Measurements from ENCODE around the gene TMEM94. TPM values are rescaled to one million over a fixed set of nuclear protein-coding genes. Genes with fewer than 3 reads are reported as not detected.

The TMEM94 gene
- total and polyA plus RNA-seq, 2 of the 8 experiments (the other 6 are each of a cell fraction or from before 2014, with no cell fraction given) = 54.8 to 69.9 TPM

DNA sequence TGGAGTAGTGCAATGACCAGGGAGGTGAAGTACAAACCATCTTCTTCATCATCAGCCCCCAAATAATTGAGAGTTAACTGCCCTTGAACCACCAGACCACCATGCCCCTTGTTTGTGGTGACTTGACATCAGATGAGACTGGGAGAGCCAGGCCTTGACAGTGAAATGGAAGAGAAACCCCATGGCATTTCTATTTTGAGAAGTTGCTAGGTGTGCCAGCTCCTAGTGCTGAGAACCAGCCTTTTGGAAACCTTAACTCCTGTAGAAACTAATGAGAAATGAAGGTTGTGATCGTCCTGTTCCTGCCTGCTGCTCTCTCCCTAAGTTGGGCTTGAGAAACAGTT lies 2.8 kb downstream of the TMEM94 start:
- no peak overlapping the region for H4K5ac ChIP-seq (ENCODE audit: insufficient read length, low read depth, low read length)
- no peak overlapping the region for H3K4me3 ChIP-seq (ENCODE audit: extremely low read depth in 1 of 4, insufficient read depth in 2 of 4, low read depth in 3 of 4, low read length in 4 of 4)
- H3K9me3 ChIP-seq (ENCODE audit: insufficient read depth in 2 of 2, low read depth in 1 of 2, low read length in 1 of 2) = no peaks in the 10 kb centered on the region
- peaks cover 3% of the 10 kb centered on the region; the same call in 1 of the 2 replicates for H3K79me1 ChIP-seq (ENCODE audit: low read depth, low read length)
- ChIA-PET CTCF (ENCODE audit: partially characterized antibody) (interaction anchor here (0.6 to 2.2 kb wide), 2 partner anchors 32 to 43 kb away, joined by 3 to 7 read pairs; no protein-coding TSS in a partner anchor), POLR2A (ENCODE audit: partially characterized antibody) (no interaction called here)
- no peak overlapping the region for H3K18ac ChIP-seq (ENCODE audit: extremely low read depth, low read length)
- no peaks in the 10 kb centered on the region; a peak in 2 of 4 replicates for H3K79me2 ChIP-seq (ENCODE audit: control insufficient read depth in 1 of 2, insufficient read depth in 2 of 2, low read length in 2 of 2)
- H3K23ac ChIP-seq (ENCODE audit: insufficient read length) = no peak overlapping the region
- no peak overlapping the region for H2BK120ac ChIP-seq (replicated peaks; ENCODE audit: low read depth, low read length)
- H3K56ac ChIP-seq (replicated peaks; ENCODE audit: insufficient read length, low read depth, low read length) = no peak overlapping the region
- peaks cover 8% of the 10 kb centered on the region for H3K23me2 ChIP-seq (ENCODE audit: low read depth, low read length)
- no peak overlapping the region for H2AFZ ChIP-seq (ENCODE audit: low read length)
- H3K4ac ChIP-seq (replicated peaks; ENCODE audit: insufficient read length, low read depth, low read length) = no peak overlapping the region
- DNase-seq (ENCODE audit: low read depth in 1 of 2, low spot score in 2 of 2) (no peak), FAIRE-seq (no peak)
- no peak overlapping the region for H2BK20ac ChIP-seq (ENCODE audit: low read length)
- no peak overlapping the region for H3K14ac ChIP-seq (ENCODE audit: insufficient read length)
- H2BK5ac ChIP-seq (ENCODE audit: low read depth, low read length) = no peak overlapping the region
- H4K20me1 ChIP-seq (replicated peaks in 1 of 2; ENCODE audit: control insufficient read depth in 1 of 2, insufficient read depth in 2 of 2, low read length in 2 of 2) = peaks cover 0 to 2% of the 10 kb centered on the region in 2 experiments
- no peaks in the 10 kb centered on the region for H3K36me3 ChIP-seq (ENCODE audit: control insufficient read depth in 2 of 4, insufficient read depth in 4 of 4, low read length in 3 of 4)
- no peak overlapping the region for H4K91ac ChIP-seq (replicated peaks; ENCODE audit: insufficient read length, low read length)
- no peak overlapping the region; a peak in 1 of 7 replicates for H3K9ac ChIP-seq (replicated peaks in 1 of 4; ENCODE audit: extremely low read depth in 1 of 4, low read depth in 3 of 4, low read length in 3 of 4)
- no peaks in the 10 kb centered on the region for H3K27me3 ChIP-seq (replicated peaks in 1 of 4; ENCODE audit: control insufficient read depth in 3 of 4, extremely low read depth in 1 of 4, insufficient read depth in 3 of 4, low read length in 3 of 4)
- no peak overlapping the region for H2AK5ac ChIP-seq (ENCODE audit: low read depth, low read length)
- no peak overlapping the region for H2BK15ac ChIP-seq (ENCODE audit: low read length)
- H2BK12ac ChIP-seq (ENCODE audit: low read depth, low read length) = no peak overlapping the region
- no peak overlapping the region for H3K4me2 ChIP-seq (ENCODE audit: insufficient read depth in 1 of 2, low read depth in 2 of 2, low read length in 2 of 2)
- H4K8ac ChIP-seq (ENCODE audit: extremely low read depth, insufficient read depth, low read length) = no peak overlapping the region
- 82% methylated on average over 1 of the region's 1 CpG; no CpG with 5 or more reads in 1 of the 2 experiments for WGBS, 2 experiments (ENCODE audit: extremely low coverage in 1 of 2, insufficient coverage in 1 of 2, insufficient read length in 1 of 2, insufficient replicate concordance in 2 of 2, low coverage in 1 of 2, low lambda C conversion rate in 2 of 2, missing lambda C conversion rate in 1 of 2)
- peaks cover 0 to 7% (median 4%) of the 10 kb centered on the region in 4 experiments; a peak in 6 of 7 replicates for H3K4me1 ChIP-seq (replicated peaks in 1 of 4; ENCODE audit: control insufficient read depth in 3 of 4, insufficient read depth in 4 of 4, low read length in 3 of 4)
- no peak overlapping the region for H3K27ac ChIP-seq (ENCODE audit: low read depth, low read length)
- TF ChIP-seq, protein P1, sequence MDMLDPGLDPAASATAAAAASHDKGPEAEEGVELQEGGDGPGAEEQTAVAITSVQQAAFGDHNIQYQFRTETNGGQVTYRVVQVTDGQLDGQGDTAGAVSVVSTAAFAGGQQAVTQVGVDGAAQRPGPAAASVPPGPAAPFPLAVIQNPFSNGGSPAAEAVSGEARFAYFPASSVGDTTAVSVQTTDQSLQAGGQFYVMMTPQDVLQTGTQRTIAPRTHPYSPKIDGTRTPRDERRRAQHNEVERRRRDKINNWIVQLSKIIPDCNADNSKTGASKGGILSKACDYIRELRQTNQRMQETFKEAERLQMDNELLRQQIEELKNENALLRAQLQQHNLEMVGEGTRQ (IDR thresholded peaks at IDR 0.05; ENCODE audit: low read length) = no peak
- TF ChIP-seq TCF12 (IDR thresholded peaks at IDR 0.05; ENCODE audit: low read depth, low read length) (no peak), BRCA1 (IDR thresholded peaks at IDR 0.05; ENCODE audit: low read depth, low read length) (no peak), SP2 (IDR thresholded peaks at IDR 0.05; ENCODE audit: low read length) (no peak), GTF2F1 (IDR thresholded peaks at IDR 0.05; ENCODE audit: borderline replicate concordance, low read depth, low read length) (no peak), CREB1 (IDR thresholded peaks at IDR 0.05) (no peak), ASH2L (IDR thresholded peaks at IDR 0.05; ENCODE audit: low read length) (no peak), CBX5 (IDR thresholded peaks at IDR 0.05; ENCODE audit: low read depth, low read length) (no peak), SUZ12 (IDR thresholded peaks at IDR 0.05; ENCODE audit: low read length) (no peak), EZH2 (IDR thresholded peaks at IDR 0.05; ENCODE audit: low read depth, low read length, severe bottlenecking) (no peak), NRF1 (IDR thresholded peaks at IDR 0.05; ENCODE audit: low read depth, low read length) (no peak), TAF7 (optimal IDR thresholded peaks at IDR 0.05; ENCODE audit: borderline replicate concordance, low read depth, low read length) (no peak)
- TF ChIP-seq, protein P2, sequence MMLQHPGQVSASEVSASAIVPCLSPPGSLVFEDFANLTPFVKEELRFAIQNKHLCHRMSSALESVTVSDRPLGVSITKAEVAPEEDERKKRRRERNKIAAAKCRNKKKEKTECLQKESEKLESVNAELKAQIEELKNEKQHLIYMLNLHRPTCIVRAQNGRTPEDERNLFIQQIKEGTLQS (IDR thresholded peaks at IDR 0.05; ENCODE audit: insufficient read depth, low read depth, low read length) = no peak

Measured in H1 (cell line).